AG09319 (cell line): ENCODE results near the gene NR2F6.

ENCODE experiments used
- DNase-seq: peaks from one replicate; pipeline ENCODE4 v3.0.0-alpha.2; 2010; ENCODE audit warnings: low read depth; ENCODE audit errors: extremely low read depth
- CTCF ChIP-seq: IDR thresholded peaks from 2 replicates; pipeline ENCODE4 v1.5.1; 2011; ENCODE audit warnings: low read depth, mild to moderate bottlenecking, inconsistent platforms, low read length, moderate library complexity

Gene NR2F6

GRCh38 chr19:17268754-17269153, 23.0 kb upstream of the NR2F6 start:
- no peak for DNase-seq
- TF ChIP-seq CTCF = no peak

GRCh38 chr19:17266975-17267788, 21.5 kb upstream of the NR2F6 start, which contains the start of gene BABAM1:
Gene BABAM1, plus strand, starts transcription at chr19:17267443. Its CDS starts 1,364 bp downstream, at chr19:17268807.
- peak; percentile 98 for DNase-seq
- TF ChIP-seq CTCF = no peak

GRCh38 chr19:17266589-17266974, 20.9 kb upstream of the NR2F6 start:
- no peak for DNase-seq
- no peak for TF ChIP-seq CTCF

GRCh38 chr19:17266026-17266425, 20.3 kb upstream of the NR2F6 start:
- TF ChIP-seq CTCF = no peak
- no peak for DNase-seq

GRCh38 chr19:17264641-17264979, 18.9 kb upstream of the NR2F6 start, which contains the start of gene USHBP1:
Gene USHBP1, minus strand, starts transcription at chr19:17264745. Its CDS starts 446 bp downstream, at chr19:17264299.
- DNase-seq = no peak
- no peak for TF ChIP-seq CTCF

GRCh38 chr19:17263712-17264640, 18.3 kb upstream of the NR2F6 start:
- TF ChIP-seq CTCF = no peak
- no peak for DNase-seq

- no peak for TF ChIP-seq CTCF
- no peak for DNase-seq
Measured at GRCh38 chr19:17262557-17262956, 16.8 kb upstream of the NR2F6 start.
